ENCODE measurements around the gene ZC3HAV1L. TPM values are rescaled to one million over a fixed set of nuclear protein-coding genes. Genes with fewer than 3 reads are reported as not detected.
"Not testable (repeated sequence)": the region's sequence is repeated elsewhere in the genome, so short reads cannot be mapped to it uniquely, and the experiment has no call there.

ZC3HAV1L gene
- polyA plus RNA-seq, 1 donor from 2014 or later: 0.80 TPM

- peaks cover 1% of the 10 kb centered on the region for H3K27me3 Mint-ChIP-seq
- H3K27ac Mint-ChIP-seq: peak overlapping the region; percentile 41 to 94 (median 89)
- H3K36me3 Mint-ChIP-seq: peaks cover 14% of the 10 kb centered on the region
- peak overlapping the region in 3 of 4 donors; percentile 54 to 88 (median 54) for H3K4me3 Mint-ChIP-seq
- H3K4me1 Mint-ChIP-seq: peaks cover 17 to 39% (median 38%) of the 10 kb centered on the region in 3 donors
- H3K9me3 Mint-ChIP-seq: peaks cover 0 to 2% (median 0%) of the 10 kb centered on the region in 3 donors
Measured at GRCh38 chr7:139043823-139044812, 8.3 kb upstream of the ZC3HAV1L start.

DNA sequence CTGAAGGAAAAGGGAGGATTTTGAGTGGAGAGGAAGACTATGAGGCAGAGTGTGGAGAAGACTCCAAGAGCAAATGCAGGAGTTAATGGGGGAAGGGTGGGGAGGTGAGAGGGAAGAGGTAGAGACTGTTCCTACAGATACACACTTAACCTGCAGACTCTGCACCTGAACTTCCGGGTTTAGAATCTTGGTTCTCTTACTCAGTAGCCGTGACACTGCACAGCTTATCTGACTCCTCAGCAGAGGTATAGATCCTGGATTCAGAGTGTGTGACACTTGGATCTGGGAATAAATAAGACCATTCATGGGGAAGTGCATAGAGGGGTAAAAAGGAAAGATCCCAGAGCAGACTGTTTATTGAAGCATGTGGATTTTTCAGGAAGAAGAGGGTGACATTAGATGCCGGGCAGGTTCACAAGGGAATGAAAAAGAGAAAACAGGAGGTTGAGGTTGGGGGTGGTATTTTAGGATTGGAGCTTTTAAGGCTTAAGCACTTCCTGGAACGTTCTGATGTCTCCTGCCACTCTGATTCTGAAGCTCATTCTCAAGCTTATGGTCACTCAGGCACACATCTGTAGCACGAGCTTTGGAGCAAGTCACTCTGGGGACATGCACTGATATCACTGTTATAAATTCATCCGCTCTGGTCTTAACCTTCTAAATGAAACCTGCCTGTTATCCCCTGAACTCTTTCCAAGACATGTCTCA, 5.7 kb upstream of the ZC3HAV1L start:
- Mint-ChIP-seq H3K4me3 (peak overlapping the region in 2 of 4 donors; percentile 8 to 79), H3K36me3 (peaks cover 9% of the 10 kb centered on the region)

GRCh38 chr7:139038691-139039090, 2.8 kb upstream of the ZC3HAV1L start:
- Mint-ChIP-seq H3K4me1 (peaks cover 10 to 24% (median 21%) of the 10 kb centered on the region in 3 donors), H3K9me3 (no peaks in the 10 kb centered on the region), H3K36me3 (peaks cover 9% of the 10 kb centered on the region), H3K27me3 (peaks cover 1% of the 10 kb centered on the region), H3K27ac (no peak overlapping the region), H3K4me3 (peak overlapping the region in 1 of 4 donors; percentile 41)

More for the DNA sequence above, 5.7 kb upstream of the ZC3HAV1L start:
- Mint-ChIP-seq H3K9me3 (peaks cover 0 to 2% (median 0%) of the 10 kb centered on the region in 3 donors), H3K27ac (peak overlapping the region; percentile 14 to 75 (median 74)), H3K27me3 (peaks cover 1% of the 10 kb centered on the region), H3K4me1 (peaks cover 20 to 39% (median 37%) of the 10 kb centered on the region in 3 donors)

DNA sequence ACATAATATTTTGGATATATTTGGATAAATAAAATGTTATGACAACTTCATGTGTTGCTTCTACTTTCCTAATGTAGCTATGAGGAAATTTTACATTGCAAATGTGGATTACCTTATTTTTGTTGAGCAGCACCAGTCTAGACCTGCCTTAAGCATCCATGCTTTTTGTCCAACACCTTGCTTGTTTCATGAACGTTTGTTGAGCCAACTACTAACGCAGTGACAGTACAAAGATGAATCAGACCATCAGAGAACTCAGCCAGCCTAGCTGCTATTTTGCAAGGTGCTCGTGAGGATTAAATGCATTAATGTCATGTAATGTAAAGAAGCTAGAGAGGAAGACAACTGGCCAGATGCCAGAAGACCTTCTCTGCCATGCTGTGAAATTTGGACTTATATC, 1.1 kb upstream of the ZC3HAV1L start:
- Mint-ChIP-seq H3K9me3 (no peaks in the 10 kb centered on the region), H3K27ac (no peak overlapping the region), H3K27me3 (peaks cover 1% of the 10 kb centered on the region), H3K4me3 (peak overlapping the region in 2 of 4 donors; percentile 41 to 90), H3K36me3 (peaks cover 4% of the 10 kb centered on the region), H3K4me1 (peaks cover 10 to 17% (median 15%) of the 10 kb centered on the region in 3 donors)

- Mint-ChIP-seq H3K9me3 (no peaks in the 10 kb centered on the region), H3K36me3 (peaks cover 4% of the 10 kb centered on the region), H3K27me3 (peaks cover 1% of the 10 kb centered on the region), H3K4me3 (peak overlapping the region; percentile 81 to 93 (median 86)), H3K4me1 (peaks cover 6 to 10% (median 9%) of the 10 kb centered on the region in 3 donors), H3K27ac (peak overlapping the region in 1 of 3 donors; percentile 90)
Measured at GRCh38 chr7:139034855-139035585, 822 bp downstream of the ZC3HAV1L start.

GRCh38 chr7:139034336-139034735, 1.5 kb downstream of the ZC3HAV1L start:
- Mint-ChIP-seq H3K4me3 (peak overlapping the region; percentile 2 to 90 (median 82)), H3K27me3 (no peaks in the 10 kb centered on the region), H3K36me3 (peaks cover 7% of the 10 kb centered on the region), H3K4me1 (peaks cover 6 to 10% (median 9%) of the 10 kb centered on the region in 3 donors), H3K9me3 (no peaks in the 10 kb centered on the region), H3K27ac (no peak overlapping the region)

GRCh38 chr7:139033346-139034114, 2.3 kb downstream of the ZC3HAV1L start:
- H3K4me3 Mint-ChIP-seq: peak overlapping the region in 1 of 4 donors; percentile 35
- H3K27me3 Mint-ChIP-seq: no peaks in the 10 kb centered on the region

GRCh38 chr7:139032473-139032872, 3.4 kb downstream of the ZC3HAV1L start:
- Mint-ChIP-seq H3K27ac (no peak overlapping the region), H3K4me1 (peaks cover 6 to 9% (median 6%) of the 10 kb centered on the region in 3 donors), H3K36me3 (peaks cover 7% of the 10 kb centered on the region), H3K9me3 (no peaks in the 10 kb centered on the region), H3K27me3 (no peaks in the 10 kb centered on the region), H3K4me3 (no peak overlapping the region)

More at GRCh38 chr7:139033346-139034114, 2.3 kb downstream of the ZC3HAV1L start:
- H3K4me1 Mint-ChIP-seq: peaks cover 6 to 10% (median 9%) of the 10 kb centered on the region in 3 donors
- peaks cover 7% of the 10 kb centered on the region for H3K36me3 Mint-ChIP-seq
- H3K27ac Mint-ChIP-seq: no peak overlapping the region
- no peaks in the 10 kb centered on the region for H3K9me3 Mint-ChIP-seq

DNA sequence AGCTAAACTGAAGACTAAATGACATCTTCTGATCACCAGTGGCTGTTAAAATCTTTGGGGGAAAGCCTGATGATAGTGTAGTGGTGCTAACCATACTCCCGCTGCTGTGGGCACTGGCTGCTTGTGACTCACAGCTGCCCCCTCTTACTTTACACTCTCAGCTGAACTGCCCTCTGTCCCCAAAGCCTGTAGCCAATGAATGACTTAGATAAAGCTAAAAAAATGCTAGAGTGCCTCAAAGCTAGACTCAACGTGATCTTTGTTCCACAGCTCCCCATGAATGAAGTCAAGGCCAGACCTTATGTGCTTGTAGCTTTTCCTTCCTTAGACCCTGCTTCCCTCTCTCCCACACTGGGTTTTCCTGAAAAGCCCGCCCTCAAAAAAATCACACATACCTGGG, 6.5 kb downstream of the ZC3HAV1L start:
- Mint-ChIP-seq H3K36me3 (peaks cover 5% of the 10 kb centered on the region), H3K27ac (no peak overlapping the region), H3K9me3 (no peaks in the 10 kb centered on the region), H3K27me3 (no peaks in the 10 kb centered on the region), H3K4me3 (no peak overlapping the region), H3K4me1 (peaks cover 0 to 4% (median 3%) of the 10 kb centered on the region in 3 donors)

GRCh38 chr7:139026551-139026950, 9.3 kb downstream of the ZC3HAV1L start:
- no peaks in the 10 kb centered on the region for H3K27me3 Mint-ChIP-seq
- H3K4me3 Mint-ChIP-seq: no peak overlapping the region
- H3K9me3 Mint-ChIP-seq: no peaks in the 10 kb centered on the region
- no peak overlapping the region for H3K27ac Mint-ChIP-seq
- peaks cover 5% of the 10 kb centered on the region for H3K36me3 Mint-ChIP-seq
- H3K4me1 Mint-ChIP-seq: no peaks in the 10 kb centered on the region

DNA sequence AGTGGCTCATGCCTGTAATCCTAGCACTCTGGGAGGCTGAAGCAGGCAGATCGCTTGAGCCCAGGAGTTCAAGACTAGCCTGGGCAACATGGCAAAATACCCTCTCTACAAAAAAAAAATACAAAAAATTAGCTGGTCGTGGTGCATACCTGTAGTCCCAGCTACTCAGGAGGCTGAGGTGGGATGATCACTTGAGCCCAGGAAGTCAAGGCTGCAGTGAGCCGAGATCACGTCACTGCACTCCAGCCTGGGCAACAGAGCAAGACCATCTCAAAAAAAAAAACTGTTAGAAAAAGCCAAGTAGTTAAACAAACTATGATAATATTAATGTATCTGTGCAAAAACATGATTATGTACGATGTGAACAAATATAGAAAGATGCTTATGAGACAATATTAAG, 10.0 kb downstream of the ZC3HAV1L start:
- H3K36me3 Mint-ChIP-seq, H3K4me3 Mint-ChIP-seq, H3K4me1 Mint-ChIP-seq, H3K9me3 Mint-ChIP-seq, H3K27ac Mint-ChIP-seq, H3K27me3 Mint-ChIP-seq: not testable (repeated sequence)

GRCh38 chr7:139023076-139023475, 12.8 kb downstream of the ZC3HAV1L start:
- Mint-ChIP-seq H3K9me3 (no peaks in the 10 kb centered on the region), H3K4me1 (no peaks in the 10 kb centered on the region), H3K36me3 (peaks cover 2% of the 10 kb centered on the region), H3K4me3 (no peak overlapping the region), H3K27me3 (no peaks in the 10 kb centered on the region), H3K27ac (no peak overlapping the region)

GRCh38 chr7:139022286-139022685, 13.6 kb downstream of the ZC3HAV1L start:
- H3K4me3 Mint-ChIP-seq: no peak overlapping the region
- H3K27ac Mint-ChIP-seq: no peak overlapping the region
- H3K27me3 Mint-ChIP-seq: no peaks in the 10 kb centered on the region
- peaks cover 2% of the 10 kb centered on the region for H3K36me3 Mint-ChIP-seq
- no peaks in the 10 kb centered on the region for H3K4me1 Mint-ChIP-seq
- H3K9me3 Mint-ChIP-seq: no peaks in the 10 kb centered on the region

DNA sequence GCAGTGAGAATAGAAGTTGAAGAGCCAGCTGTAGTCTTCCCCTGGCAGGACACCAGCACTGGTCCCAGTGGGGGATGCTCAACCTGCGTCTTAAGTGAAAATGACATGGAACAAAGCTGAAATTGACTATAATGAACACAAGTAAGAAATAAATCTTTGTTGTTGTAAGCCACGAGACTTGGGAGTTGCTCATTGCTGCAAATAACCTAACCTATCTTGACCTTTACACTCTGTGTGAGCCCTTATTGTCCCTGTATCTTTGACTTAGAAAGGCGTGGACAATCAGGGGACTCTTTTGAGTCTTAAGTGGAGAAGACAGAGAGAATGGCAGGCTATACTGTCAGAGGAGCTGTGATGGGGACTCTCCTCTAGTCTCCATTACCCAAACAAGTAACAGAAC, 16.9 kb downstream of the ZC3HAV1L start:
- Mint-ChIP-seq H3K4me1 (peaks cover 0 to 6% (median 3%) of the 10 kb centered on the region in 3 donors), H3K27me3 (no peaks in the 10 kb centered on the region), H3K9me3 (no peaks in the 10 kb centered on the region), H3K36me3 (peaks cover 2% of the 10 kb centered on the region), H3K27ac (peak overlapping the region in 1 of 3 donors; percentile 33), H3K4me3 (no peak overlapping the region)

Measured in IgD-negative memory B cell (primary cell).